Stimulated activated effector memory CD8-positive, alpha-beta T cell treated with anti-CD3 and anti-CD28 coated beads, Interleukin-12 subunit alpha, Interleukin-12 subunit beta, amount 100 ng/mL, for 72 hours (primary cell): Measurements from ENCODE around the gene MTUS2.
"Not testable (repeated sequence)": the region's sequence is repeated elsewhere in the genome, so short reads cannot be mapped to it uniquely, and the experiment has no call there.

Experiments used
- ATAC-seq: fragments of 150-1000 bp; cut with Tn5 transposase; 2 replicates; pipeline ENCODE4 v1.10.0; 2021
- DNase-seq, 2 donors: peaks; one replicate each; pipeline ENCODE4 v3.0.0; 2021 to 2022; ENCODE audit warnings: low spot score in 2 of 2
- H3K27ac Mint-ChIP-seq: one replicate; pipeline ENCODE4 v1.8.0; 2022; ENCODE audit warnings: mild to moderate bottlenecking, mixed read lengths
- H3K36me3 Mint-ChIP-seq: one replicate; pipeline ENCODE4 v1.8.0; 2022; ENCODE audit warnings: mild to moderate bottlenecking, mixed read lengths
- H3K4me1 Mint-ChIP-seq: one replicate; pipeline ENCODE4 v1.8.0; 2022; ENCODE audit warnings: mixed read lengths
- H3K4me3 Mint-ChIP-seq: one replicate; pipeline ENCODE4 v1.8.0; 2022; ENCODE audit warnings: mild to moderate bottlenecking, mixed read lengths
- H3K9me3 Mint-ChIP-seq: one replicate; pipeline ENCODE4 v1.8.0; 2022; ENCODE audit warnings: mixed read lengths

MTUS2 gene

GRCh38 chr13:29202753-29203152 lies 382.6 kb downstream of the MTUS2 start:
- H3K4me1 Mint-ChIP-seq, H3K4me3 Mint-ChIP-seq, H3K36me3 Mint-ChIP-seq, ATAC-seq, DNase-seq, H3K9me3 Mint-ChIP-seq, H3K27ac Mint-ChIP-seq: not testable (repeated sequence)

GRCh38 chr13:29204651-29205050 lies 384.5 kb downstream of the MTUS2 start:
- no peaks in the 10 kb centered on the region for H3K36me3 Mint-ChIP-seq
- DNase-seq (no peak), ATAC-seq (no peak)
- no peak overlapping the region for H3K4me3 Mint-ChIP-seq
- peaks cover 5% of the 10 kb centered on the region for H3K9me3 Mint-ChIP-seq
- no peak overlapping the region for H3K27ac Mint-ChIP-seq
- no peaks in the 10 kb centered on the region for H3K4me1 Mint-ChIP-seq

- Mint-ChIP-seq H3K36me3 (no peaks in the 10 kb centered on the region), H3K9me3 (peaks cover 5% of the 10 kb centered on the region), H3K4me1 (no peaks in the 10 kb centered on the region), H3K4me3 (no peak overlapping the region), H3K27ac (no peak overlapping the region)
- ATAC-seq (no peak), DNase-seq (no peak)
Observed at GRCh38 chr13:29210676-29211075, 390.5 kb downstream of the MTUS2 start.

- not testable (repeated sequence) for H3K9me3 Mint-ChIP-seq, H3K36me3 Mint-ChIP-seq, ATAC-seq, H3K27ac Mint-ChIP-seq, H3K4me3 Mint-ChIP-seq, H3K4me1 Mint-ChIP-seq, DNase-seq
Observed at GRCh38 chr13:29211162-29211561, 391.0 kb downstream of the MTUS2 start.

- Mint-ChIP-seq H3K36me3 (no peaks in the 10 kb centered on the region), H3K9me3 (no peaks in the 10 kb centered on the region), H3K4me1 (no peaks in the 10 kb centered on the region), H3K27ac (no peak overlapping the region), H3K4me3 (no peak overlapping the region)
- no peak for DNase-seq
- ATAC-seq = no peak
Observed at GRCh38 chr13:29222458-29222857, 402.3 kb downstream of the MTUS2 start.

- no peak overlapping the region for H3K4me3 Mint-ChIP-seq
- H3K4me1 Mint-ChIP-seq = no peaks in the 10 kb centered on the region
- ATAC-seq = no peak
- no peaks in the 10 kb centered on the region for H3K36me3 Mint-ChIP-seq
- H3K27ac Mint-ChIP-seq = no peak overlapping the region
- DNase-seq = no peak
- H3K9me3 Mint-ChIP-seq = no peaks in the 10 kb centered on the region
Observed at GRCh38 chr13:29224206-29224605, 404.1 kb downstream of the MTUS2 start.

GRCh38 chr13:29227576-29227975 lies 407.4 kb downstream of the MTUS2 start:
- H3K4me3 Mint-ChIP-seq = no peak overlapping the region
- no peaks in the 10 kb centered on the region for H3K9me3 Mint-ChIP-seq
- no peaks in the 10 kb centered on the region for H3K36me3 Mint-ChIP-seq
- H3K4me1 Mint-ChIP-seq = no peaks in the 10 kb centered on the region
- no peak overlapping the region for H3K27ac Mint-ChIP-seq
- no peak for ATAC-seq
- no peak for DNase-seq

- H3K4me3 Mint-ChIP-seq = no peak overlapping the region
- ATAC-seq (no peak), DNase-seq (no peak)
- H3K27ac Mint-ChIP-seq = no peak overlapping the region
- no peaks in the 10 kb centered on the region for H3K9me3 Mint-ChIP-seq
- no peaks in the 10 kb centered on the region for H3K36me3 Mint-ChIP-seq
- no peaks in the 10 kb centered on the region for H3K4me1 Mint-ChIP-seq
Observed at GRCh38 chr13:29230299-29230845, 410.2 kb downstream of the MTUS2 start.

- DNase-seq (no peak), ATAC-seq (no peak)
- no peaks in the 10 kb centered on the region for H3K4me1 Mint-ChIP-seq
- peaks cover 3% of the 10 kb centered on the region for H3K9me3 Mint-ChIP-seq
- no peak overlapping the region for H3K27ac Mint-ChIP-seq
- H3K36me3 Mint-ChIP-seq = no peaks in the 10 kb centered on the region
- H3K4me3 Mint-ChIP-seq = no peak overlapping the region
Observed at GRCh38 chr13:29239653-29240525, 419.8 kb downstream of the MTUS2 start.

GRCh38 chr13:29254626-29255370 lies 434.7 kb downstream of the MTUS2 start:
- no peaks in the 10 kb centered on the region for H3K9me3 Mint-ChIP-seq
- DNase-seq = no peak
- no peak overlapping the region for H3K4me3 Mint-ChIP-seq
- ATAC-seq = no peak
- no peaks in the 10 kb centered on the region for H3K36me3 Mint-ChIP-seq
- H3K4me1 Mint-ChIP-seq = no peaks in the 10 kb centered on the region
- no peak overlapping the region for H3K27ac Mint-ChIP-seq

- Mint-ChIP-seq H3K36me3 (no peaks in the 10 kb centered on the region), H3K4me1 (no peaks in the 10 kb centered on the region), H3K9me3 (no peaks in the 10 kb centered on the region), H3K27ac (no peak overlapping the region), H3K4me3 (no peak overlapping the region)
- no peak for ATAC-seq
- no peak for DNase-seq
Observed at GRCh38 chr13:29255567-29255966, 435.4 kb downstream of the MTUS2 start.

- Mint-ChIP-seq H3K9me3 (no peaks in the 10 kb centered on the region), H3K27ac (no peak overlapping the region), H3K4me1 (no peaks in the 10 kb centered on the region), H3K36me3 (no peaks in the 10 kb centered on the region), H3K4me3 (no peak overlapping the region)
- ATAC-seq (no peak), DNase-seq (no peak)
Observed at GRCh38 chr13:29260684-29261083, 440.5 kb downstream of the MTUS2 start.

- DNase-seq = no peak
- no peak overlapping the region for H3K27ac Mint-ChIP-seq
- no peaks in the 10 kb centered on the region for H3K9me3 Mint-ChIP-seq
- no peak for ATAC-seq
- no peak overlapping the region for H3K4me3 Mint-ChIP-seq
- no peaks in the 10 kb centered on the region for H3K4me1 Mint-ChIP-seq
- H3K36me3 Mint-ChIP-seq = no peaks in the 10 kb centered on the region
Observed at GRCh38 chr13:29266261-29266660, 446.1 kb downstream of the MTUS2 start.

- ATAC-seq (no peak), DNase-seq (no peak)
- H3K4me3 Mint-ChIP-seq = no peak overlapping the region
- no peaks in the 10 kb centered on the region for H3K36me3 Mint-ChIP-seq
- H3K4me1 Mint-ChIP-seq = no peaks in the 10 kb centered on the region
- no peaks in the 10 kb centered on the region for H3K9me3 Mint-ChIP-seq
- H3K27ac Mint-ChIP-seq = no peak overlapping the region
Observed at GRCh38 chr13:29266756-29267733, 446.9 kb downstream of the MTUS2 start.
